Activated T-cell treated with anti-CD3 and anti-CD28 coated beads for 48 hours (primary cell): Measurements from ENCODE around the gene PRKN.
A peak's percentile ranks its signal among the peaks of the same experiment; 100 is the strongest.

ENCODE experiments used
- DNase-seq: peaks from one replicate; pipeline ENCODE4 v3.0.0-alpha.2; 2020; ENCODE audit warnings: low read depth

Gene PRKN

GRCh38 chr6:162056061-162056460, 671.5 kb downstream of the PRKN start:
- no peak for DNase-seq

GRCh38 chr6:162055365-162055764, 672.2 kb downstream of the PRKN start:
- no peak for DNase-seq

- no peak for DNase-seq
Observed at GRCh38 chr6:162053084-162053483, 674.5 kb downstream of the PRKN start.

DNA sequence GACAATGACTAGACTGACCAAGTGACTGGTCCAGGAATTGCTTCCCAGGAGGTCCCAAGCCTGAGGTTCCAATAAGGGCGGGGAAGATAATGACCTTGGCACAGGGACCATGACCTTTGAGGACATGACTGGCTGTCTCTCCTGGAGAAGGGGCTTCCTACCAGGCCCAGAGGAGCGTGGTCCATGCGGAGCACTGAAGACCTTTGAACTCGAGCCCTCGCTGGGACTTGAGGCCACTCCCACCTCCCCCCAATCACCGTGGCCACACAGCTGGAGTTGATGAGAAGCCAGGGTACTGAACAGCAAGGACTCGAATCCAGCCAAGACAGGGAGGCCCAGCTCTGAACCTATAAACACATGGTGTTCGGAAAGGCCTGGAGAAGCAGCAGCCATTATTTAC, 677.0 kb downstream of the PRKN start:
- DNase-seq: no peak

GRCh38 chr6:162046324-162046723, 681.2 kb downstream of the PRKN start:
- DNase-seq: no peak

DNA sequence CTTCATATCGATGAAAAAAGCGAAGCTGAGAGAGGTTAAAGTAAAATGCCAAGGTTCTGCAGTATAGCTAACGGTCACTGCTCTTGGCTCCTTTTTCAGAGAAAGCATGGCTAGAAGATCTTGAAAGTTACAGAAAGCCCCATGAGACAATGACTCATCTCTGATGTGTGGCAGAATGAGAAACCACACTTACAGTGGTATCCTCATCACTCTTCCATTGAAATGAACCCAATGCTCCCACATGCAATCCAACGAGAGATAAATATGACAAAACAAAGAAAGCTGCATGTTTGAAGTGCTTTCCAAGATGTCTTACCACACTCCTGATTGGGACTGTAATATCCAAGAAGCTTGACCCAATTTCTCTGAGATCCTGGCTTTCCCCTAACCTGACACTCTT, 694.9 kb downstream of the PRKN start:
- DNase-seq: no peak

- peak; percentile 4 for DNase-seq
Observed at GRCh38 chr6:162029873-162030576, 697.5 kb downstream of the PRKN start.

GRCh38 chr6:162026843-162027242, 700.7 kb downstream of the PRKN start:
- DNase-seq: no peak

- DNase-seq: no peak
Observed at GRCh38 chr6:162026031-162026430, 701.5 kb downstream of the PRKN start.

GRCh38 chr6:162019349-162019748, 708.2 kb downstream of the PRKN start:
- no peak for DNase-seq

DNA sequence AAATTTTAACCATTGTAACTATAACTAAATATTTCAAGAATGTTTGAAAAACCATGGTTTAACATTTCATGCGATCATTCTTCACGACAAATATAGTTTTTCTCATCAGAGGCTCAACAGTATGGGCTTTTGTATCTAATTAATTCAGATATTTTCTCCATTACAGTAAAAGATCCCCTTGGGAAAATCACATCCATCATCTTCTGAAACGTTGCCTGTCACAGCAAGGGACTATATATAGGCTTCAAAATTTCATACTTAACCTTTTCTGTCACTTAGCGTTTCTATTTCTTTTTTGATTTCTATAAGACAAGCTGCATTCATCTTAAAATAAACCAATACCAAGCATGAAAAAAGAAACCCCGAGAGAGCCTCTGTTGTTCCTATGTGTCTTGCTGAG, 710.0 kb downstream of the PRKN start:
- DNase-seq: no peak

DNA sequence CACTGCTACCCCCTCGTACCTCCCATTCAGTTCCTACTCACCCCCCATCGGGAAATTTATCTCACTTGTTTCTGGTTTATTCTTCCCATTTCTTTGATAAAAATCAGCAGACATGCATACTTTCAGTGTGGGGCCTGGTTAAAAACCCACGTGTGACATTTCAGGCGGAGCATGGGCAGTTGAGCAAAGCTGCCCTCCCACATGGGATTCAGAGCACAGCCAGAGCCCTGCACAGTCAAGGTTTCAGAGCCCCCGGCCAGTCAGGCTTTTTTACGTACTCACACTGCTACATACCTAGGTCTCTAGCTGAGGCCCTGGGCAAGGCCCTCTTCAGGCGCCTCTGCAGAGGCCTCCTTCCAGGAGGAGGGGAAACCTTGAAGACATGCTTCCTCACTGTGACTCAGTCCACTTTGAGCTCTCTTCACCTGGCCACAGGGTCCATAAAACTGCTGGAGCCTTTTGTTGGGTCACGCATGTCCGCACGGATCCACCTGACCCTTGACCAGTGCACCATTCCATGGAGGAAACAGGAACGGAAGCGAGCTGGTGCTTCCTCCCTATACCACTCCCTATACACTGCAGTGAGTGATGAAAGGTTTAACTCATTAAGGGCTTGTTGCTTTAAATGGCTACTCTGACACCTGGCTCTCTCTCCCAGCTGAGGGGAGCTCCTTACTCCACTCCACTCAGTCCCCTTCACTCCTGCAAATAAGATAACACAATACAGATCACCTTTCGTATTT, 713.3 kb downstream of the PRKN start:
- no peak for DNase-seq

DNA sequence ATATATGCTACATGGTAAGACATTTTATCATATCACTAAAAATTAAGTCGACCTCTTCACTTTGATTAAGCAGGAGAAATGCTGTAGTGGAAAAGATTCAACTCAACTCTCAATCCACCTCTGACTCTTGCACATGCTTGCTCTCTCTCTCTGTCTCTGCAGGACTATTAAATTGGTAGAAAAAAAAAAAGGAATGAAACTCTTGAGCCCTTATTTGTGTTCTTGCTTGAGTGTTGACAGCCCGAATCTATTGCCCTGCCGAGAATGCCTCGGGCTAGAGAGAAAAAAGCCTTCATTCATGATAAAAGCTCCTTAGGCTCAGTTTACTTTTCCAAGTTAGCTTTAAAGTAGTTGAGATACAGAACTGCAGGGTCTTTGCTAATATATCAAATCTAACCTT, 722.2 kb downstream of the PRKN start:
- no peak for DNase-seq

GRCh38 chr6:161996783-161997182, 730.8 kb downstream of the PRKN start:
- DNase-seq: no peak

DNA sequence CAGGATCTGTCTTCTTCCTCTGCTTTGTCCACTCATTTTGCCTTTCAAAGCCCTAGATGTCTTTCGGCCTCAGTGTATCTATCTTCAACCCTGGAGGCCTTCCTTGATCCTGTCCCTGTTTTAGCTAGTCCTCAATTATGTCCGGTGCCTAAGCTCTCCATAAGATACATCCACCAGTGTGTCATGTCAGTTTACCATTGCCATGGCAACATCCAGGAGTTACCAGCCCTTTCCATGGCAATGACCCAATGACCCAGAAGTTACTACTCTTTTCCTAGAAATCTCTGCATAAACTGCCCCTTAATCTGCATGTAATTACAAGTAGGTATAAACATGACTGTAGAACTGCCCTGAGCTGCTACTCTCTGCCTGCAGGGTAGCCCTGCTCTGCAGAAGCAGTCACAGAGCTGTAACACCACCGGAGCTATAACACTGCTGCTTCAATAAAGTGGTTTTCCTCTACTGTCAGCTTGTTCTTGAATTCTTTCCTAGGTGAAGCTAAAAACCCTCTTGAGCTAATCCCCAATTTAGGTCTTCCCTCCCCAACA, 741.6 kb downstream of the PRKN start:
- DNase-seq: no peak

DNA sequence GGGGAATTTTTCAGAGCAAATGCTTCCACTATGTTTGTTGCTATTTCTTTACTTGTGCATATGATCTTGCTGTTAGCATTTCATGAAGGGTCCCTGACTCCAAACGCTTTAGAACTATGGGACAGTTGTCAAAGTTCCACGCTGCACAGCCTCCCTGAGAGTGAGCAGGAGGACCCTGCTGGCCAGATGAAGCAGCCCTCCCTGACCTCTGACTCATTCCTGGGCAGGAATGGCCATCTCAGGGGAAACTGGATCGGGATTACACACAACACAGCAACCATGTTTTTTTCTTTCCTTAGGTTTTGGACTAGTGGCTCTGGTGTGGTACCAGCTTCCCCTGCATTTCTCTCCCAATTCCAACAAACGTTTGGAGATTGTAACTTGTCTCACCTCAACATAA, 742.9 kb downstream of the PRKN start:
- DNase-seq: no peak

DNA sequence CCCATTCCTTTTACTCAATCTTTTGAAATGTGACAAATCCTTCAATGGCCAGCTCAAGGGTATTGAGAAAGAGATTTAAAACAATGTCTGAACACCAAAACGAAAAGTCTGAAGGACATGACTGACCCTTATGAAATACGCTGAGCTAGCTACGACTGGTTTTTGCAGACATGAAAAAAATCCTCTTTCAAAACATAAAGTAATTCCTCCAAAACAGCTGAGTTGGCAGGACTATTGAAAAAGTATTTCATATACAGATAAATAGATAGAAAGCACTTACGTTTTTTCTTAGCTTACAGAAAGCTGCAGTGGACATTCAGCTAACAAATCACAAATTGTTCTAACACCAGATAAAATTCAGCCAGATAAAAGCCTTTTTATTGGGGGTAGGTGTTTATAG, 751.0 kb downstream of the PRKN start:
- DNase-seq: no peak

DNA sequence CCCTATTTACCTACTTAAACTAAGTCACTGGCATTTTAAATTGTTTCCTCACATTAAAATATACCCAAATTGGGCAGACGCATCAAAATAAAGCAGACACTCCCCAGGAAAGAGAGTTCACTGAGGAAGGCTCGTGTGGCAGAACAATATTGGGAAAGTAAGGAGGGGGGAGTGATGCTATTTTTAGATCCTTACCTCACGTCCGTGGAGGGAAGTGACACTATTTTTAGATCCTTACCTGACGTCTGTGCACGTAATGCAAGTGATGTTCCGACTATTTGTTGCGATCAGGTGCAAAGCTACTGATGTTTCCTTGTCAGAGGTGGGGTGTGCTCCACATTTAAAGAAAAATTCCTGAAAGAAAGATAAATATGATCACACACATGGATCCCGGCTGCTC, 754.5 kb downstream of the PRKN start:
- no peak for DNase-seq

DNA sequence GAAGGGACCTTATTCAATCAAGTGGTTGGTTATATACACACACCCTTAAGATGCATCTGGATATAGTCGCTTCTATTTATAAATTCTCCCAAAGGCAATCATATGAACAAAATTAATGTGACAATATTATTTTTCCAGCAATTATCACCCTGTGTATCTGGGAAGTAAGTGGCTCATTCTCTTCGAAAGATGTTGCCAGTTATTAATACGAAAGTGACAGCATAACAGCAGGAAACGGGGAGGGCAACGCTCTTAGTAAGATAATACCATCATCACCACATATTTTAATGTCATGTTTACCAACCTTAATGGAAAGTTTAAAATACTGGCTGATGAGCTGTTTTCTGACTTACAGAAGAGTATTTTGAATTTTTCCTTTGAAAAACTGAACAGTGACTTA, 756.5 kb downstream of the PRKN start:
- no peak for DNase-seq

DNA sequence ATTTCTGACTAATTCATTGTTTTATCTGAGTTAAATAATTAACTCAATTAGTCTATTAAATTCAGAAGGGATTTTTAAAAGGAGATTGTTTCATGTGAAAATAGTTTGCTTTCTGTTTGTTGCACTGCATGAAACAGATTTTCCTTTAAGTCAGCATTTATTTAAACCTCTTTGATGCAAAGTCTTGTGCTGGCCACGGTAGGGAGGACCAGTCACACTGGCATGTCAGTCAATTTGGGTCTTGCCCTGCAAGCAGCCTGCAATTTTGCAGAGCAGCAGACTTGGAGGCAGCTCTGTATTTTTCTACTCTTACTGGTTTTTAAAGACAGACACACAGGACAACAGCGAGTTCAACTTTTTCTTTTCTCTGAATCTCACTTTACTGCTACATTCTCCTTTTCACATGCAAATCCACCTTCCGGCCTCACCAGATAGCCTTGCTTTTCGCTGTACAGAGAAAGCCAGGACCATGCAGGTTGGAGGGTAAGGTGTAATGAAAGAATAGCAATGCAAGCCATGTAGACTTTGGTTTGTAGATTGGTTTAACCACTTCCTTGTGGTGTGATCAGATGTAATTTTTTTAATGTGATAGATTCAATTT, 763.8 kb downstream of the PRKN start:
- no peak for DNase-seq

DNA sequence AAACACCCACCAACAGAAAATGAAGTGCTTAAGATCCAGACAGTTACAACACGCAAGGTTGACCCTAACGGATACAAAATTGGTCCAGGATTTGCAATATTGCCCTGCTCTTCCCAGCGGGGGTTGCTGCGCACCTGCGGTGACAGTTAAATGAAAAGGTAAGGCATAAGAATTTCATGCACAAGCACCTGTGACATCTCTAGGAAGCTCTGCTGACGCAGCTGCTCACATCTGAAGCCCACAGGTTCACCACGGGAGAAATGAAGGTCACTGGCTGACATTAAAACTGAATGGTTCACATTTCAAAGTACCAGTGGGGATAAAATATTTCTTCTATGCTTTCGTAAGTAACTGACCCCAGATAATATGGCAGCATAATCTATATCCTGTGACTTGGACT, 764.4 kb downstream of the PRKN start:
- no peak for DNase-seq

- DNase-seq: no peak
Observed at GRCh38 chr6:161961796-161962195, 765.8 kb downstream of the PRKN start.

DNA sequence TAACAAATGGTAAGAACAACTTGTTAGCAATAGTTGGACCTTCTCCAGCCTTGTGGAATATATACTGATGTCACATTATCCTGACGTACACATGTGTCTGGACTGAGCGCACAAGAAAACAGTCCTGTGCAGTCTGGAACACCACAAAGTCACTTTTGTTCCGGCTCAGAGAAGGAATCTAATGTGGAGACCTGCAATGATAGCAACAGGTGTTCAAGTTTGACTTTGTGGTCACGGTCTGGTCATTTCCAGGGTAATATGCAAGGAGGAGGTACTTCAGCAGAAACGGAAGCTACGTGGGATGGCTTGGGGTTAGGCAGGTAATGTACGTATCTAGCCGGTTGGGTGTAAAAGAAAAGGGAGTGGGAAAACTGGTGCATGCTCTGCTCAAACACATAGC, 766.5 kb downstream of the PRKN start:
- DNase-seq: no peak
